Fibroblast of upper back skin (primary cell): Measurements from ENCODE around the gene CDKAL1.
"Not testable (repeated sequence)": the region's sequence is repeated elsewhere in the genome, so short reads cannot be mapped to it uniquely, and the experiment has no call there.

Source experiments
- DNase-seq: peaks from one replicate; pipeline ENCODE4 v3.0.0-alpha.2; 2013

The CDKAL1 gene

GRCh38 chr6:20534295-20535262 is at the start of gene CDKAL1:
CDKAL1 (plus strand) TSS chr6:20534457; CDS start chr6:20546351, 11,894 bp downstream.
- peak; percentile 93 for DNase-seq

- DNase-seq: no peak
These were observed 47.6 kb upstream of the CDKAL1 start for GRCh38 chr6:20486641-20487040.

GRCh38 chr6:20487669-20488375 is 46.4 kb upstream of the CDKAL1 start:
- DNase-seq: no peak

GRCh38 chr6:20490591-20490990 is 43.7 kb upstream of the CDKAL1 start:
- no peak for DNase-seq

- DNase-seq: no peak
These were observed 42.2 kb upstream of the CDKAL1 start for GRCh38 chr6:20492099-20492498.

- DNase-seq: peak; percentile 86
These were observed 36.8 kb upstream of the CDKAL1 start for GRCh38 chr6:20497216-20498040.

DNA sequence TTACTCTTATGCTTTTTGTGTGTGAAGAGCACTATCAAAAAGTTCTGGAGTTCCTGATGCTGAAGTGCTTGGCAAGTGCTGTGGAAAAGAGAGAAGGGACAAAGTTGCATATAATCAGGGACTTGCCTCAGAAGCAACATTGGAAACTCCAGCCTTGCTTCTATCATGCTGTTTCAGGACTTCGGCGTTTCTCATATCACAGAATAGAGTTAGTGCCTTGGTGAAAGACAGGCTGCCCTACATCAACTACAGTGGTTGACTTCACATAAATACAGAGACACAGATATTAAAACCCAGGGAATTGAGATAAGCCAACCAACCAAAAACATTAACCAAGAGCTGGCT is 36.2 kb upstream of the CDKAL1 start:
- no peak for DNase-seq

DNA sequence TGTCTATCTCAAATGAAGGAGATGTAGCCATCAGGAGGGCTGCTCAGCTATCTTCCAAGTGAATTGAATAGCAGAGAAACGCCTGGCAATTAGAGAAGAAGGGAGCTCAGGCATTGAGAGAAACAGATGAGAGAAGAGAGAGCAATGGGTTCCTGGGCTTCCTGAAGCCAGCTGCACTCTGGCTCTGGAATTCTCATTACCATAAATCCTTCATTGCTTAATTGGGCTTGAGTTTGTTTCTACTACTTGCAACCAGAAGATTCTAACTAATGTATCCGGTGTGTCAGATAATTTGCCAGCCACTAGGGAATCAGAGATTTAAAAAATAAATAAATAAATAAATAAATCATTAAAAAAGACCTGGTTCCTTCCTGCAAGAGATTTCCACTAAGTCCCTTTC is 25.0 kb upstream of the CDKAL1 start:
- DNase-seq: no peak

- no peak for DNase-seq
These were observed 22.4 kb upstream of the CDKAL1 start for GRCh38 chr6:20511852-20512251.

GRCh38 chr6:20525208-20525607 is 9.0 kb upstream of the CDKAL1 start:
- not testable (repeated sequence) for DNase-seq

DNA sequence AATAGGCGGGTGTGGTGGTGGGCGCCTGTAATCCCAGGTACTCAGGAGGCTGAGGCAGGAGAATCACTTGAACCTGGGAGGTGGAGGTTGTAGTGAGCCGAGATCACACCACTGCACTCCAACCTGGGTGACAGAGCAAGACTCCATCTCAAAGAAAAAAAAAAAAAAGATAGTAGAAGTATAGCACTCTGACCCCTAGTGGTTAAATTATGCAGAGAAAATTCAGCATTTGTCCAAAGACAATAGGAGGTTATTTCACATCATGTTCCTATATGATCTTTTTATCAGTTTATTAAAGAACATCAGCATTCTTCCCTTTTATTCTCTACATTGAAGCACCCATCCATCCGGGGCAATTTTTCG is 5.2 kb upstream of the CDKAL1 start:
- peak; percentile 50 for DNase-seq

- no peak for DNase-seq
These were observed 1.4 kb upstream of the CDKAL1 start for GRCh38 chr6:20532881-20533280.

DNA sequence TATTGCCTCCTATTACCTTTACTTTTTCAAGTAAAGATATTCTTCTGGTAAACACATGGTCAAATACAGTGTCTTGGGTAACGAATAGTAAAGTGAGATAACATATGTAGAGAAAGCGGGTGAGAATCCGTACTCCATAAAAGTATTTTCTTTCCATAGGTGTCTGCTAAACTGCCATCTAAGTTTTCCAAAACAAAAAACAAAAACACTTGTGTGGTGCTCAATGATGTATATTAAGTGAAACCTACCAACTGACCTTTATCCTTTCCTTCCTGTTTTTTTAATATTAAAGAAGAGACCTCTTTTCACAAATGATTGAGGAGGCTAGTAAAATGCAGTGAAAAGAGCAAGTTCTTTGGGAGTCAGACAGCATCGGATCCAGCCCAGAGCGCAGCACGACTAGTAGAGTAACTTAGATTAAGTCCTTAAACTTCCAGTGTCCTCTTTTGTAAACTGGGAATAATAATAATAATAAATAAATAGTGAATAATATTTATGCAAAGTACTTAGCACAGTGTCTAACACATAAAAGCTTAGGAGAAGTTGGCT is 437 bp upstream of the CDKAL1 start:
- no peak for DNase-seq

DNA sequence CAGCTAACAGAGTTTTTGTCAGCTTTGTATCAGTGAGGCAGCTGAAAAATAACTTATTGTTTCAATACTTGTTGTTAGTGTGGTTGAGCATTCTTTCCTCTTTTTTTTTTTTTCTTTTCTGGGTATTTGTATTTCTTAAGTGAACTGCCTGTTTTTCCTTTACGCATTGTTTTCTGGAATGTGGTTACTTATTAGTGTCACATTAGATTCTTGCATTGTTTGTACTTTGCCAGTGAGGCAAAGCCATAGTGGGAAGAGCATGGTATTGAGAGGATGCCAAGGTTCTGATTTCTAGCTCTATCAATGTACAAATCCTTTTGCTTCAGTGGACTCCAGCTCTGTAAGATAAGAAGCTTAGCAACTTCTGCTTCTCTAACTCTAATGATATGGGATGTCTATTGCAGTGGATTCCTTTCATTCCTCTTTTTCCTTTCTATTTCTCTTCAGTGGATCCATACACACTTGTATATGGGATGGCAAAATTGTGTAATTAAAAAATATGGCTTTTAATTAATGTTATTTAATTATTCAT is 3.9 kb downstream of the CDKAL1 start:
- DNase-seq: no peak

GRCh38 chr6:20538907-20539306 is 4.7 kb downstream of the CDKAL1 start:
- no peak for DNase-seq

- no peak for DNase-seq
These were observed 5.1 kb downstream of the CDKAL1 start for GRCh38 chr6:20539387-20539786.

DNA sequence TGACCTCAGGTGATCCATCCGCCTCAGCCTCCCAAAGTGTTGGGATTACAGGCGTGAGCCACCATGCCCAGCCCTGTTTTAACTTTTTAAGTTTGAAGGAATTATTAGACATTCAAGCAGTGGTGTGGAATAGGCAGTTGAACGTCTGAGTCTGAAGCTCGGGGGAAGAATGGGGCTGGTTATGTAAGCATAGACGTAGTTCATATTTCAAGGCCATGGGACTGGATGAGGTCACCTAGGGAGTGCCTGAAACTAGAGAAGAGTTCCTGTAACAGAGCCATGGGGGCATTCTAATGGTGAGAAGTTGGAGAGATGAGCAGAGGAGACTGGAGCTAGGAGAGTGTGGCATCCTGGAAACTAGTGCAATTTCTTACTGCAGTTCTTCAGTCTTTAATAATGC is 6.4 kb downstream of the CDKAL1 start:
- no peak for DNase-seq

- DNase-seq: no peak
These were observed 7.1 kb downstream of the CDKAL1 start for GRCh38 chr6:20541382-20541781.

DNA sequence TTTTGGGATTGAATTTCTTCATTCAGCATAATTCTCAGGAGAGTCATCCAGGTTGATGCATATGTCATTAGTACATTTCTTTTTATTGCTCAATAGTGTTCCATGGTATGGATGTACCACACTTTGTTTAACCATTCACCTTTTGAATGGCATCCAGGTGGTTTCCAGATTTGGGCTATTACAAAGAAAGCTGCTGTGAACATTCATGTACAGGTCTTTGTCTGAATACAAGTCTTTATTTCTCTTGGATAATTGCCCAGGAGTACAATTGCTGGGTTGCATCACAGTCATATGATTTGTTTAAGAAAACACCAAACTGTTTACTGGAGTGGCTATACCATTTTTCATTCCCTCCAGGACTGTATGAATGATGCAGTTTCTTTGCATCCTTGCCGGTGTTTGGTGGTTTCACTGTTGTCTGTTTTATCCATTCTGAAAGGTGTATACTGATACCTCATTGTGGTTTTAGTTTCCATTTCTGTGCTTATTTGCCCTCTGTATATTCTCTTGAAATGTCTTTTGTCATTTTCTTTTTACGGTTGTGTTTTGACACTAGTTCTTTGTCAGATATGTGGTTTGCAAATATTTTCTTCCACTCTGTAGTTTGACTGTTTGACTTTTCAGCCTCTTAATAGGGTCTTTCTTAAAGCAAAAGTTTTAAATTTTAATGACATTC is 8.8 kb downstream of the CDKAL1 start:
- DNase-seq: peak; percentile 53

GRCh38 chr6:20548264-20548663 is 14.0 kb downstream of the CDKAL1 start:
- DNase-seq: no peak

DNA sequence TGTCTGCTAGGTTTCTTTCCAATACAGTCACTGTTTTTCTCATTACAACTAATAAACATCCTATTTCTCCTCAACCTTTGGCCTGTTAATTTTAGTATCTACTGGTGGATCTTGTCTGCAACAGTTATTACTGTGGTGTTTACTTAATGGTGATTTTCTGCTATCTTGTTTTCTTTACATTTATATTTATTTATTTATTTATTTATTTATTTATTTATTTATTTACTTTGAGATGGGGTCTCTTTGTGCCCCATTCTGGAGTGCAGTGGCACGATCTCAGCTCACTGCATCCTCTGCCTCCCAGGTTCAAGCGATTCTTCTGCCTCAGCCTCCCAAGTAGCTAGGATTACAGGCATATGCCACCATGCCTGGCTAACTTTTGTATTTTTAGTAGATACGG is 15.1 kb downstream of the CDKAL1 start:
- DNase-seq: not testable (repeated sequence)

GRCh38 chr6:20554326-20554725 is 20.1 kb downstream of the CDKAL1 start:
- no peak for DNase-seq
